SK-N-SH (cell line): ENCODE data around the gene SLC39A13. TPM values are rescaled to one million over a fixed set of nuclear protein-coding genes. Genes with fewer than 3 reads are reported as not detected.

ENCODE experiments used
- CTCF ChIA-PET: fragments of 300-600, 350-600 bp; formaldehyde crosslinking; extraction: SDS; loops from one replicate; lab custom pipeline; 2021; lab: Yijun Ruan, JAX
- POLR2A ChIA-PET: fragments of 350-600 bp; sonication (Branson Sonifier 250); formaldehyde crosslinking; extraction: SDS; loops from one replicate; lab custom pipeline; 2020; ENCODE audit warnings: antibody characterized with exemption, inconsistent platforms; lab: Yijun Ruan, JAX
- DNase-seq: peaks from one replicate; pipeline ENCODE4 v3.0.0; 2012
- H2AFZ ChIP-seq: fragments of 200-600 bp; sonication (generic); 2 replicates; pipeline ENCODE4 v1.8.1; 2016; ENCODE audit warnings: antibody characterized with exemption, mild to moderate bottlenecking, low read depth
- H3F3A ChIP-seq: fragments of 200-600 bp; sonication (generic); replicated peaks from 2 replicates; pipeline ENCODE3; 2016; ENCODE audit warnings: antibody characterized with exemption, mild to moderate bottlenecking; ENCODE audit not compliant: insufficient read depth
- H3K27ac ChIP-seq, 2 experiments: fragments of 200-500 bp in 1 of 2; fragments of 200-600 bp in 1 of 2; sonication (Bioruptor generic) in 1 of 2; sonication (generic), shearing (Covaris generic) in 1 of 2; 2 replicates each; pipeline versions ENCODE4 v1.5.1 to v1.6.1; 2014 to 2016; ENCODE audit warnings: low read depth in 2 of 2, inconsistent platforms in 1 of 2, low read length in 1 of 2, mild to moderate bottlenecking in 1 of 2, mixed read lengths in 1 of 2
- H3K27me3 ChIP-seq: fragments of 200-600 bp; sonication (generic), shearing (Covaris generic); 2 replicates; pipeline ENCODE4 v1.6.1; 2016; ENCODE audit warnings: mixed run types; ENCODE audit not compliant: insufficient read depth
- H3K36me3 ChIP-seq, 2 experiments: fragments of 200-500 bp in 1 of 2; fragments of 200-600 bp in 1 of 2; sonication (Bioruptor generic) in 1 of 2; sonication (generic) in 1 of 2; replicated peaks in 1 of 2; 2 replicates each; pipeline versions ENCODE3 to v1.5.1; 2014 to 2016; ENCODE audit warnings: low read length in 1 of 2, mild to moderate bottlenecking in 1 of 2; ENCODE audit not compliant: insufficient read depth in 2 of 2, control insufficient read depth in 1 of 2
- H3K4me1 ChIP-seq, 2 experiments: fragments of 200-500 bp in 1 of 2; fragments of 200-600 bp in 1 of 2; sonication (Bioruptor generic) in 1 of 2; sonication (generic), shearing (Covaris generic) in 1 of 2; 2 replicates each; pipeline versions ENCODE4 v1.5.1 to v1.6.1; 2014 to 2016; ENCODE audit warnings: low read depth in 1 of 2, low read length in 1 of 2, mixed run types in 1 of 2; ENCODE audit not compliant: insufficient read depth in 2 of 2, control insufficient read depth in 1 of 2
- H3K4me2 ChIP-seq: fragments of 200-600 bp; sonication (generic), shearing (Covaris generic); 2 replicates; pipeline ENCODE4 v1.6.1; 2017; ENCODE audit warnings: mixed run types
- H3K4me3 ChIP-seq, 2 experiments: fragments of 200-500 bp in 1 of 2; fragments of 200-600 bp in 1 of 2; sonication (Bioruptor generic) in 1 of 2; sonication (generic), shearing (Covaris generic) in 1 of 2; 2 replicates each; pipeline versions ENCODE4 v1.5.1 to v1.8.1; 2014 to 2016; ENCODE audit warnings: low read depth in 2 of 2, inconsistent platforms in 1 of 2, low read length in 1 of 2, mild to moderate bottlenecking in 1 of 2, mixed read lengths in 1 of 2, moderate library complexity in 1 of 2
- H3K79me2 ChIP-seq: fragments of 200-600 bp; sonication (generic); 2 replicates; pipeline ENCODE4 v1.8.1; 2017; ENCODE audit warnings: mild to moderate bottlenecking; ENCODE audit not compliant: insufficient read depth
- H3K9ac ChIP-seq: fragments of 200-600 bp; sonication (generic); 2 replicates; pipeline ENCODE4 v1.6.1; 2017; ENCODE audit warnings: mixed run types
- H3K9me2 ChIP-seq: fragments of 200-600 bp; sonication (generic); 2 replicates; pipeline ENCODE4 v1.6.1; 2017; ENCODE audit warnings: mixed run types
- H3K9me3 ChIP-seq: fragments of 200-600 bp; sonication (generic); 2 replicates; pipeline ENCODE4 v1.6.1; 2017; ENCODE audit warnings: mixed run types, mild to moderate bottlenecking, moderate library complexity
- H4K20me1 ChIP-seq: fragments of 200-600 bp; sonication (generic); 2 replicates; pipeline ENCODE4 v1.6.1; 2017; ENCODE audit warnings: mild to moderate bottlenecking, mixed run types; ENCODE audit not compliant: insufficient read depth
- CHD2 ChIP-seq: fragments of 150-350 bp; IDR thresholded peaks from 2 replicates; pipeline ENCODE4 v1.6.1; 2018; ENCODE audit warnings: low read length; ENCODE audit not compliant: partially characterized antibody
- CTCF ChIP-seq: fragments of 200-600 bp; sonication (generic); IDR thresholded peaks from 2 replicates; pipeline ENCODE4 v1.6.1; 2017; ENCODE audit warnings: antibody characterized with exemption, mild to moderate bottlenecking, moderate library complexity
- ELF1 ChIP-seq: IDR thresholded peaks from 2 replicates; pipeline ENCODE4 v1.4.0; 2012
- FOXJ3 ChIP-seq: sonication (generic); formaldehyde crosslinking; IDR thresholded peaks from 2 replicates; pipeline ENCODE4 v1.5.1; 2020; ENCODE audit warnings: mild to moderate bottlenecking, missing genetic modification reagents
- MAX ChIP-seq: IDR thresholded peaks from 2 replicates; pipeline ENCODE4 v1.4.0; 2012; ENCODE audit warnings: low read depth
- MEF2A ChIP-seq: IDR thresholded peaks from 2 replicates; pipeline ENCODE4 v1.4.0; 2012; ENCODE audit warnings: low read depth, borderline replicate concordance
- PBX3 ChIP-seq: IDR thresholded peaks from 2 replicates; pipeline ENCODE4; 2012
- REST ChIP-seq: IDR thresholded peaks from 2 replicates; pipeline ENCODE4 v1.6.1; 2012; ENCODE audit warnings: mild to moderate bottlenecking, low read depth, low read length, moderate library complexity
- TAF1 ChIP-seq: IDR thresholded peaks from 2 replicates; pipeline ENCODE4 v1.6.1; 2012; ENCODE audit warnings: low read depth, mild to moderate bottlenecking, low read length, moderate library complexity, borderline replicate concordance
- TCF12 ChIP-seq: IDR thresholded peaks from 2 replicates; pipeline ENCODE4 v1.4.0; 2012
- USF1 ChIP-seq: IDR thresholded peaks from 2 replicates; pipeline ENCODE4 v1.4.0; 2012; ENCODE audit warnings: low read depth, borderline replicate concordance
- USF2 ChIP-seq: fragments of 150-350 bp; IDR thresholded peaks from 2 replicates; pipeline ENCODE4 v1.6.1; 2017; ENCODE audit warnings: antibody characterized with exemption, low read length, low read depth, borderline replicate concordance
- YY1 ChIP-seq: IDR thresholded peaks from 2 replicates; pipeline ENCODE4 v1.4.0; 2012; ENCODE audit warnings: low read depth, mild to moderate bottlenecking
- WGBS: methylation state at CpG from one replicate; pipeline ENCODE4 v1.1.6; 2017; ENCODE audit warnings: low lambda C conversion rate; 5-methylcytosine and 5-hydroxymethylcytosine counted together
- polyA plus RNA-seq, 3 experiments: library from polyadenylated mRNA; depleted of rRNA; stranded (reverse); fragments of >200 nt; gene quantifications; 2 replicates each; pipeline ENCODE4 v1.2.3, GENCODE V29; 2012

Gene SLC39A13
- polyA plus RNA-seq, 1 of the 3 experiments (the other 2 are of a cell fraction), result 65.5 TPM

GRCh38 chr11:47410370-47411264 is 2.2 kb downstream of the SLC39A13 start:
- peak overlapping the region; percentile 100; the same call in 1 of the 2 replicates for H3K9ac ChIP-seq
- DNase-seq, result no peak
- H3K4me2 ChIP-seq, result peak overlapping the region; percentile 100
- peaks cover 42% of the 10 kb centered on the region for H3K79me2 ChIP-seq
- H3K9me3 ChIP-seq, result no peaks in the 10 kb centered on the region
- no peaks in the 10 kb centered on the region for H3K27me3 ChIP-seq
- no peak overlapping the region; a peak in 1 of 4 replicates for H3K27ac ChIP-seq
- WGBS, result 95% methylated on average over 4 of the region's 12 CpGs
- TF ChIP-seq USF2 (no peak), YY1 (no peak), USF1 (no peak)
- peaks cover 23 to 40% of the 10 kb centered on the region in 2 experiments; a peak in 3 of 4 replicates for H3K4me1 ChIP-seq
- H3K9me2 ChIP-seq, result no peaks in the 10 kb centered on the region
- H4K20me1 ChIP-seq, result 0 out of 2 replicates have a peak, but pooled peaks cover 3% of the 10 kb centered on the region
- H2AFZ ChIP-seq, result no peak overlapping the region
- H3F3A ChIP-seq, result peaks cover 16% of the 10 kb centered on the region
- peak overlapping the region in 1 of 2 experiments; percentile 99; a peak in 2 of 4 replicates for H3K4me3 ChIP-seq
- POLR2A ChIA-PET, result interaction anchor here (0.7 to 1.8 kb wide), 3 partner anchors 10 to 223 kb away, joined by 3 to 7 read pairs (median 4); no protein-coding TSS in a partner anchor
- peaks cover 32 to 39% of the 10 kb centered on the region in 2 experiments for H3K36me3 ChIP-seq
- CTCF ChIA-PET, result interaction anchor here (0.7 to 20.7 kb wide), 12 partner anchors 12 to 223 kb away, joined by 3 to 239 read pairs (median 7); partner anchors contain the start of genes PSMC3 and SPI1

- Histone ChIP-seq H3K9me3 (no peaks in the 10 kb centered on the region), H2AFZ (no peak overlapping the region), H3F3A (peaks cover 30% of the 10 kb centered on the region), H3K27me3 (no peaks in the 10 kb centered on the region), H3K4me1 (peaks cover 35 to 40% of the 10 kb centered on the region in 2 experiments; a peak in 3 of 4 replicates), H3K36me3 (peaks cover 39% of the 10 kb centered on the region in 2 experiments), H3K4me2 (no peak overlapping the region), H3K9ac (no peak overlapping the region), H3K79me2 (peaks cover 42% of the 10 kb centered on the region), H3K27ac (peak overlapping the region in 1 of 2 experiments; percentile 53; a peak in 2 of 4 replicates), H4K20me1 (0 out of 2 replicates have a peak, but pooled peaks cover 3% of the 10 kb centered on the region), H3K9me2 (no peaks in the 10 kb centered on the region), H3K4me3 (no peak overlapping the region)
- 70% methylated on average over 4 of the region's 12 CpGs for WGBS
- POLR2A ChIA-PET, result interaction anchor here (0.5 to 1.3 kb wide), 5 partner anchors 8 to 141 kb away, joined by 3 to 4 read pairs (median 3); no protein-coding TSS in a partner anchor
- CTCF ChIA-PET, result interaction anchor here (0.6 to 20.7 kb wide), 26 partner anchors 10 to 232 kb away, joined by 3 to 239 read pairs (median 4); partner anchors contain the start of genes C1QTNF4, NR1H3 and PSMC3
- DNase-seq, result peak; percentile 87
- TF ChIP-seq REST (no peak), PBX3 (no peak), TCF12 (no peak), CTCF (peak; percentile 78), MEF2A (no peak), ELF1 (no peak), CHD2 (no peak), TAF1 (no peak), MAX (no peak), FOXJ3 (CRISPR knock-in tag) (no peak)
These were observed 3.7 kb downstream of the SLC39A13 start for GRCh38 chr11:47411884-47412746.
